Activated gamma-delta T cell (primary cell): ENCODE results near the gene JMJD1C.
"Not testable (repeated sequence)": the region's sequence is repeated elsewhere in the genome, so short reads cannot be mapped to it uniquely, and the experiment has no call there.

Experiments
- DNase-seq: peaks from one replicate; lab custom pipeline; 2025; lab: John Stamatoyannopoulos, UW

JMJD1C gene

GRCh38 chr10:63364918-63365317 lies 100.9 kb downstream of the JMJD1C start:
- DNase-seq: no peak

GRCh38 chr10:63363951-63364350 lies 101.8 kb downstream of the JMJD1C start:
- no peak for DNase-seq

- no peak for DNase-seq
These were observed 110.1 kb downstream of the JMJD1C start for GRCh38 chr10:63355682-63356081.

GRCh38 chr10:63352976-63353375 lies 112.8 kb downstream of the JMJD1C start:
- DNase-seq: no peak

DNA sequence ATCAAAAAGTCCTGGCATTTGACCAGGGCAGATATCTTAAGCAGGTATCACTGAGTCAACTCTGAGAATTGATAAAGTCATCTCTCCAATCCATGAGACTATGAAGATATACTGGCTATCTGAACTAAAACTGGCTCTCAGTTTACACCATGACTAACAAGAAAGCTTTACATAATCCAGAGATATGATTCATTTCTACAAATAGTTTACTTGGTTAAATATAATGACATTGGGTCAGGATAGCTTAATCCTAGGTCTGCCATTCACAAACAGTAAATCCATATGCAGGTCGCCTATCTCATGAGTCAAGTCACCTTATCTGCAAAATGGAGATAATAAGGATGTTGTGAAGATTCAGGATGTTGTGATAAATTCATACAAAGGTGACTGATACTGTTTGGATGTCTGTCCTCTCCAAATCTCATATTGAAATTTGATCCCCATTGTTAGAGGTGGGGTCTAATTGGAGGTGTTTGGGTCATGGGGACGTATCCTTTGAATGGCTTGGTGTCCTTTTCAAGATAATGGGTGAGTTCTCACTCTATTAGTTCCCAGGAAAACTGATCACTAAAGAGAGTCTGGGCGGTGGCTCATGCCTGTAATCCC lies 117.4 kb downstream of the JMJD1C start:
- DNase-seq: no peak

DNA sequence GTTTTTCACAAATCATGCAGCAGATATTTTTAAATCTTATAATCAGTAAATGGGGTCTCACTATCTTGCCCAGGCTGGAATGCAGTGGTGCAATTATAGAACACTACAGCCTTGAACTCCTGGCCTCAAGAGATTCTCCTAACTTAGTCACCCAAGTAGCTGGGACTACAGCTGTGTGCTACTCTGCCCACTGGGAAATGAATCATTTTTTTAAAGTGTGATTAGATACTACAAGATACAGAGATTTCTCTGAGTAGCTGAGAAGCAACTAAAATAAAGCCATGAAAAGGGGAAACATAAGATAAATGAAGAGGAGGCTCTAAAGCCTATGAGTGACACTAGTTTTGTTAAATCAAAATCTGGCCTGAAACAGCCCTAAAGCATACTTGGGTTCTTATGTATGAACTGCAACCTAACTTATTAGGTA lies 119.7 kb downstream of the JMJD1C start:
- no peak for DNase-seq

- no peak for DNase-seq
These were observed 121.5 kb downstream of the JMJD1C start for GRCh38 chr10:63344269-63344668.

DNA sequence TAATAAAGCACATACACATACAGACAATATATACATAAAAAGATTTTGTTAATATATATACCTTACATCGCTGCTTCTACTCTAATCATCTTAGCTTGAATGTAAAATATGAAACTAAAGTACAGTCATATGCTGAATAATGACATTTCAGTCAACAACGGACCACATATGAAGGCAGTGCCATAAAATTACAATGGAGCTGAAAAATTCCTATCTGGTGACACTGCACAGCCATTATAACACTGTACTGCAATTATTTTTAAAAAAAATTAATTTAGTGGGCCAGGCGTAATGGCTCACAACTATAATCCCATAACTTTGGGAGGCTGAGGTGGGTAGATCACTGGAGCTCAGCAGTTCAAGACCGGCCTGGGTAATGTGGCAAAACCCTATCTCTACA lies 122.3 kb downstream of the JMJD1C start:
- no peak for DNase-seq

- DNase-seq: not testable (repeated sequence)
These were observed 126.1 kb downstream of the JMJD1C start for GRCh38 chr10:63339640-63340039.

DNA sequence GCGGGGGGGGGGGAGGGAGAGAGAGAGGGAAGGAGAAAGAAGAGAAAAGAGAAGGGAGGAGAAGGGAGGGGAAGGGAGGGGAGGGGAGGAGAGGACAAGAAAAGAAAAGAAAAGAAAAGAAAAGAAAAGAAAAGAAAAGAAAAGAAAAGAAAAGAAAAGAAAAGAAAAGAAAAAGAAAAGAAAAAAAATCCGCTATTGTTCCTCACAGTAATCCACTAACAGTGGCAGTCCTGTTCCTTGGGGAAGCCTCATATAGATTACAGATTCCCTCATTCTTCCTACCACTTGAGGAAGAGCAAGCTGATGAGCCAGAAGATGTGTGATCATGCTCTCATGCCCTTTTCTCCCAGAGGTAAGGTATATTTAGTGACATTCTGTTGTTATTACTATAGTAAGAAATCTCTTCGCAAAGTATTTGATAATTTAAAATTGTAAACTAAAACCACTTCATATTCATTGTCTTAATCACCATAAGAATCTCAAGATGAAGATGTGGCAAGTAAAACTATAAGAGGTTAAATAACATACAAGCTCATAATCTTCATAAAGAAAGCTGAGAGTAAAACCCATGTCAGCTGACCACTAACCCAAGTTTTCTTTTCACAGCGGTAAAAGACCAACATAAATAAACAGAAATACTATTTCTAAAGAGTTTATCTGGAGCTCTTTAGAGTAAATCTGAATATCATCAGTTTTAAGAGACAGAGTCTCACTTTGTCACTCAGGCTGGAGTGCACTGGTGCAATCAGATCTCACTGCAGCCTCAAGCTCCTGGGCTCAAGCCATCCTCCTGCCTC lies 128.1 kb downstream of the JMJD1C start:
- no peak for DNase-seq

DNA sequence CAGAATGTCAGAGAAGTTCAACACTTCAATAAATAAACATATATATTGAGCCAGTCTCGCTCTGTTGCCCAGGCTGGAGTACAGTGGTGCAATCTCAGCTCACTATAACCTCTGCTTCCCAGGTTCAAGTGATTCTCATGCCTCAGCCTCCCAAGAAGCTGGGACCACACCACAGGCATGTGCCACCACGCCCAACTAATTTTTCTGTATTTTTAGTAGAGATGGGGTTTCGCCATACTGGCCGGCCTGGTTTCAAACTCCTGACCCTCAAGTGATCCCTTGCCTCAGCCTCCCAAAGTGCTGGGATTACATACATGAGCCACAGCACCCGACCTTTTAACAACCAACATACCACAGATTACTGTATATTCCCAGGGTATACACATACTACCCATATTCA lies 134.2 kb downstream of the JMJD1C start:
- no peak for DNase-seq

GRCh38 chr10:63324495-63324854 lies 141.3 kb downstream of the JMJD1C start:
- DNase-seq: no peak

- no peak for DNase-seq
These were observed 141.9 kb downstream of the JMJD1C start for GRCh38 chr10:63323701-63324494.

- DNase-seq: no peak
These were observed 145.1 kb downstream of the JMJD1C start for GRCh38 chr10:63320683-63321082.

DNA sequence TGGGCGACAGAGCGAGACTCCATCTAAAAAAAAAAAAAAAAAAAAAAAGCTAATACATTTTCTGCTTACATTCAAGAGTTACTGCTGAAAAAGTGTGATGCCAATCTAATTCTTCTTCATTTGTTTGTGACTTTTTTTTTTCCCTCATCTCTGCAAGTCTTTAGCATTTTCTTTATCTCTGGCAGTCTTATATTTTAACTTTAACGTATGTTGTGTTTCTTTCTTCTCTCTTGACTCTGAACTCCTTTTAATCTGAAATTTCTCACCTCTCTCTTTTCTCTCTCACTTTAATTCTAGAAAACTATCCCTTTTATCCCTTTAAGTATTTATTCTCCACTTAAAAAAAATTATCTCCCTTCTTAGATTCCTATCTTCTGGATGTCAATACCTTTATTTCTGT lies 146.5 kb downstream of the JMJD1C start:
- no peak for DNase-seq

DNA sequence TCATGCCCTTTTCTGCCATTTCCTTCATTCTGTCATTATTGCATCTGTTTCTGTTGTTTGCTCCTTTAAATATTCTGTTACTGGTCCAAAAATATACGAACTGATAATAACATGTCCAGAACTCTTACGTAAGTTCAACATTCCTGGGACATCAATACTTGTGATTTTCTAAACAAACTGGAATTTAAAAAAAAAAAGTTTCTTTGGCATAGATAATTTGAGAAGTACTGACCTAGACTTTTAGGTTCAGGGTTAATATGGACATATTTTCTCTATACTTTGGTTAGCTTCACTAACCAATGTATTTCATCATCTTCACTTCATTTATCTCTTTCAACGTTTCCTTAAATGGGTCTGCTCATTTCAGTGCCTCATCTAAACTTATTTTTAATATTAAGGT lies 147.3 kb downstream of the JMJD1C start:
- DNase-seq: no peak

- DNase-seq: no peak
These were observed 151.8 kb downstream of the JMJD1C start for GRCh38 chr10:63314020-63314419.

GRCh38 chr10:63313066-63313717 lies 152.6 kb downstream of the JMJD1C start:
- no peak for DNase-seq

- DNase-seq: no peak
These were observed 157.1 kb downstream of the JMJD1C start for GRCh38 chr10:63308628-63309027.

DNA sequence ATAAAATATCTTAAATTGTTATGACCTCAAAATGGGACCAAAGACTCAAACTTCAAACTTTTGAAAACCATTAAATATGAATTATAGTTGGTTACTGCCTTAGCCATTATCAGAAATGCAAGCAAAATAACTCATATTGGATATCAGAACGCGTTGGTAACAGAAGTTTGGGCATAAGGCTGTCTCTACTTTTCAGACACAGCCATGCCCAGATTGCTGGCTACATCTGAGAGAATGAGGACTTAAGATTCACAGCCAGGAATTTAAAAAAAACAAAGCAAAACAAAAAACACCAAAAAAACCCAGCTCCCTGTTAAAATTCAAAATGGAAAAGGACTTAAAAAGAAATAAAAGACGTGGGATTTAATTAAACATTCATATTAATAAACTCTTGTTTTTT lies 161.6 kb downstream of the JMJD1C start:
- DNase-seq: no peak

DNA sequence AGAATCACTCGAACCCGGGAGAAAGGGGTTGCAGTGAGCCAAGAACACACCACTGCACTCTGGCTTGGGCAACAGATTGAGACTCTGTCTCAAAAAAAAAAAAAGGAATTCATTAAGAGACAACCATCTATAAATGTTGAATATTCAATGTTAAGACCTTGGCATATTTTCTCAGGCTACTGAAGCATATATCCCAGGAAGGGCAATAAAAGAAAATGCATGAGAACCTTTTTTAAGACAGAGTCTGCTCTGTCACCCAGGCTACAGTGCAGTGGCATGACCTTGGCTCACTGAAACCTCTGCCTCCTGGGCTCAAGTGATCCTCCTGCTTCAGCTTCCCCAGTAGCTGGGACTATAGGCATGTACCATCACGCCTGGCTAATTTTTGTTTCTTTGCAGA lies 165.0 kb downstream of the JMJD1C start:
- no peak for DNase-seq

GRCh38 chr10:63297941-63298340 lies 167.8 kb downstream of the JMJD1C start:
- no peak for DNase-seq
